OCI-LY1 (cell line): ENCODE results near the gene FNIP1.

Source experiments
- CTCF ChIP-seq: fragments of 200-600 bp; sonication (generic), shearing (Covaris generic); IDR thresholded peaks from 2 replicates; pipeline ENCODE4 v1.5.1; 2017; ENCODE audit warnings: mild to moderate bottlenecking, antibody characterized with exemption, low read length, moderate library complexity, mixed read lengths
- EZH2 ChIP-seq: fragments of 200-600 bp; sonication (generic), shearing (Covaris generic); IDR thresholded peaks from 2 replicates; pipeline ENCODE4 v1.8.0; 2017; ENCODE audit warnings: borderline replicate concordance, mixed run types, mild to moderate bottlenecking, antibody characterized with exemption, low read length, moderate library complexity, mixed read lengths

GRCh38 chr5:131716650-131717049 is 80.2 kb downstream of the FNIP1 start:
- no peak for TF ChIP-seq CTCF
- no peak for TF ChIP-seq EZH2
